Astrocyte of the spinal cord (primary cell): ENCODE measurements around the gene LANCL2.
"Not testable (repeated sequence)": the region's sequence is repeated elsewhere in the genome, so short reads cannot be mapped to it uniquely, and the experiment has no call there.

Source experiments
- DNase-seq: peaks from one replicate; pipeline ENCODE4 v3.0.0; 2011; ENCODE audit warnings: low read depth, low spot score
- H3K4me3 ChIP-seq: 2 replicates; pipeline ENCODE4 v1.5.1; 2011; ENCODE audit warnings: low read depth, mild to moderate bottlenecking, low read length, moderate library complexity
- CTCF ChIP-seq: IDR thresholded peaks from 2 replicates; pipeline ENCODE4 v1.5.1; 2012; ENCODE audit warnings: low read depth, mild to moderate bottlenecking, low read length, inconsistent platforms
- in situ Hi-C: cut with HindIII; loops from 2 replicates; pipeline ENCODE4 v1.10.0; 2017; ENCODE audit warnings: low sequenced_read_pairs

The LANCL2 gene

DNA sequence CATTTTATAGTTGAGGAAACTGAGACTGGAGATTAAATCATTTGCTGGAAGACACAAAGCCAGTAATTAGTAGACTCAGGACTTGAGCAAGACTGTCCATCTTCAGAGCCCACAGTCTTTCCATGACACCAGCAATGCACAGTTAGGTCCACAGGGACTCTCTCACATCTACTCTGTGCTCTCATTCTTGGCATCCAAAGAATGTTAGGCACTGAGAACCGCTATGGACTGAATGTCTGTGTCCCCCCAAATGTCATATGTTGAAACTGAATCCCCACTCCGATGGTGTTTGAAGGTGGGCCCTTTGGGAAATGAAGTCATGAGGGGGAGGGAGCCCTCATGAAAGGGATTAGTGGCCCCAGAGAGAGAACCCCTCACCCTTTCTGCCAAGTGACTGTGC is 100.6 kb downstream of the LANCL2 start:
- no peak overlapping the region for H3K4me3 ChIP-seq
- in situ Hi-C loops: no loop called here
- TF ChIP-seq CTCF: no peak
- DNase-seq: no peak

GRCh38 chr7:55467047-55467593 is 102.0 kb downstream of the LANCL2 start:
- no peak for TF ChIP-seq CTCF
- in situ Hi-C loops: no loop called here
- DNase-seq: no peak
- H3K4me3 ChIP-seq: no peak overlapping the region

- no peak for TF ChIP-seq CTCF
- no peak for DNase-seq
- in situ Hi-C loops: no loop called here
- no peak overlapping the region for H3K4me3 ChIP-seq
Observed at GRCh38 chr7:55468495-55468894, 103.4 kb downstream of the LANCL2 start.

GRCh38 chr7:55469271-55469681 is 104.1 kb downstream of the LANCL2 start:
- DNase-seq: no peak
- no peak for TF ChIP-seq CTCF
- in situ Hi-C loops: no loop called here
- H3K4me3 ChIP-seq: no peak overlapping the region

GRCh38 chr7:55469721-55470120 is 104.6 kb downstream of the LANCL2 start:
- TF ChIP-seq CTCF: no peak
- DNase-seq: no peak
- H3K4me3 ChIP-seq: no peak overlapping the region
- in situ Hi-C loops: no loop called here

- no peak for DNase-seq
- in situ Hi-C loops: no loop called here
Observed at GRCh38 chr7:55470261-55470660, 105.1 kb downstream of the LANCL2 start.

DNA sequence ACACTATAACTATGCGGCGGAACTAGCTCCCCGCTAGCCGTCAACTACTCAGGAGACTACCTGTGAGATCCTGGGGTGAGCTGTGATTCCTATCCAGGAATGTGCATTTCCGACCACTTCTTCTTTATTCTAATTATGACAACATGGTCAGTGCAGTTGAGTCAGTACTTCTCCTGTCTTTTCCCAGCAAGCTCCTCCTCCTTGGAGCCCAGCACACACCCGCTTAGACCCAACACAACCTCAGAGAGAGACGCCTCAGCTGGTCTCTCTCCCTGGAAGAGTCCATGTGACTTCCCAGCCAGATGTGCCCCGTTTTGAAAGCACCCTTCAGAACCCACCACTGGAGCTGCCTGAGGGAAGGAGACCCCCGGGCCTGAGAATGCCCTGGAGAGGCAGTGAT is 106.5 kb downstream of the LANCL2 start:
- H3K4me3 ChIP-seq, DNase-seq, in situ Hi-C loops: not testable (repeated sequence)

More at GRCh38 chr7:55470261-55470660, 105.1 kb downstream of the LANCL2 start:
- TF ChIP-seq CTCF: no peak
- H3K4me3 ChIP-seq: no peak overlapping the region

- H3K4me3 ChIP-seq, in situ Hi-C loops, DNase-seq: not testable (repeated sequence)
Observed at GRCh38 chr7:55472406-55472805, 107.3 kb downstream of the LANCL2 start.
